A673 (cell line): ENCODE measurements around the gene CDC123. TPM values are rescaled to one million over a fixed set of nuclear protein-coding genes. Genes with fewer than 3 reads are reported as not detected.

ENCODE experiments used
- BruUV-seq: library from RNA; stranded (reverse); fragments of 400-500 nt; replicated peaks from 2 replicates; lab custom pipeline; 2021; lab: Mats Ljungman, UMichigan
- CTCF ChIA-PET: fragments of 300-600 bp; sonication (Branson Sonifier 250); formaldehyde crosslinking; loops from one replicate; lab custom pipeline; 2022; ENCODE audit warnings: antibody characterized with exemption; lab: Charles Lee
- POLR2A ChIA-PET: fragments of 300-600 bp; sonication (Branson Sonifier 250); formaldehyde crosslinking; loops from one replicate; lab custom pipeline; 2022; ENCODE audit warnings: antibody characterized with exemption; ENCODE audit not compliant: low non-redundant PET; lab: Charles Lee
- DNase-seq: peaks from one replicate; pipeline ENCODE4 v3.0.0-alpha.2; 2015; ENCODE audit warnings: low spot score
- H3K27ac ChIP-seq: fragments of 200-600 bp; sonication (generic); 2 replicates; pipeline ENCODE4 v1.5.1; 2016; ENCODE audit warnings: mixed run types, low read depth, mild to moderate bottlenecking, mixed read lengths, antibody characterized with exemption, low read length; ENCODE audit not compliant: poor library complexity, severe bottlenecking
- H3K27me3 ChIP-seq: fragments of 200-600 bp; sonication (generic); replicated peaks from 2 replicates; pipeline ENCODE4 v1.6.1; 2017; ENCODE audit warnings: mixed run types, low read depth, mild to moderate bottlenecking, mixed read lengths, antibody characterized with exemption, low read length; ENCODE audit not compliant: insufficient read depth, poor library complexity
- H3K36me3 ChIP-seq: fragments of 200-600 bp; sonication (generic); 2 replicates; pipeline ENCODE4 v1.6.1; 2016; ENCODE audit warnings: mixed run types, mild to moderate bottlenecking, mixed read lengths, antibody characterized with exemption, low read length; ENCODE audit not compliant: insufficient read depth, poor library complexity, severe bottlenecking
- H3K4me1 ChIP-seq: fragments of 200-600 bp; sonication (generic); 2 replicates; pipeline ENCODE4 v1.6.1; 2017; ENCODE audit warnings: mixed run types, mild to moderate bottlenecking, mixed read lengths, antibody characterized with exemption, low read length; ENCODE audit not compliant: insufficient read depth, poor library complexity, severe bottlenecking
- H3K4me3 ChIP-seq: fragments of 200-600 bp; sonication (generic); 2 replicates; pipeline ENCODE4 v1.5.1; 2016; ENCODE audit warnings: low read depth, mixed run types, mild to moderate bottlenecking, mixed read lengths, low read length; ENCODE audit not compliant: poor library complexity, severe bottlenecking
- H3K9me3 ChIP-seq: fragments of 200-600 bp; sonication (generic); 2 replicates; pipeline ENCODE4 v1.6.1; 2016; ENCODE audit warnings: mixed run types, low read depth, mild to moderate bottlenecking, mixed read lengths, antibody characterized with exemption, low read length; ENCODE audit not compliant: poor library complexity, severe bottlenecking
- EZH2 ChIP-seq: fragments of 200-600 bp; sonication (generic); IDR thresholded peaks from 2 replicates; pipeline ENCODE4 v1.6.1; 2017; ENCODE audit warnings: borderline replicate concordance, low read depth, mild to moderate bottlenecking, mixed read lengths, antibody characterized with exemption, low read length; ENCODE audit not compliant: poor library complexity, severe bottlenecking
- intact Hi-C: fragments of 100-400 bp; cut with micrococcal nuclease; formaldehyde crosslinking; loops from one replicate; pipeline ENCODE4 v1.10.0; 2022; ENCODE audit not compliant: unreplicated experiment
- total RNA-seq: library from RNA; stranded (reverse); gene quantifications from 2 replicates; pipeline ENCODE4 v1.2.3, GENCODE V29; 2021
- TF ChIP-seq, protein P1 (sequence below): fragments of 300-800, 200-600 bp; sonication (generic); conservative IDR thresholded peaks from 2 replicates; pipeline ENCODE4 v1.5.1; 2017; ENCODE audit warnings: low read depth, mild to moderate bottlenecking, antibody characterized with exemption, low read length, moderate library complexity, mixed read lengths

The CDC123 gene
- total RNA-seq, 1 experiment from 2014 or later = 207 TPM

DNA sequence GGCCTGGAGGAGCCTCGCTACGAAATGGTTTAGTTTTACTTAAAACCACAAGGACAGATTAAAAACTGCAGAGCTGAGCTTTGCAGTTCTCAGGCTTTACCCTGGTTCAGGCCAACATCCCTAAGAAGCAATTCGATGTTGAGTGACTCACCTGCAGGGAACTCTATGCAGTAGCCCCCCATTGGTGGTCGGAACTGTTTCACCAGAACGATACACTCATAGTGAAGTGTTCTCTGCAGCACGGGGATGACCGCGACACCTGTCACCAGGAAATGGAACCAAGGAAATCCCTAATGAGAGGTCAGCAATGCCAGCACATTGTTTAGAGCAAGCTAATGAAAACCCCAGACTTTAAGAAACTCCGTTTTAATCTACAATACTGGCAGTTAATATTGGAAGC, 18.3 kb upstream of the CDC123 start:
- no peak overlapping the region for H3K4me3 ChIP-seq
- no peak overlapping the region for H3K27ac ChIP-seq
- H3K4me1 ChIP-seq = no peaks in the 10 kb centered on the region
- DNase-seq = no peak
- H3K27me3 ChIP-seq = no peaks in the 10 kb centered on the region
- TF ChIP-seq EZH2 = no peak
- TF ChIP-seq, protein P1, sequence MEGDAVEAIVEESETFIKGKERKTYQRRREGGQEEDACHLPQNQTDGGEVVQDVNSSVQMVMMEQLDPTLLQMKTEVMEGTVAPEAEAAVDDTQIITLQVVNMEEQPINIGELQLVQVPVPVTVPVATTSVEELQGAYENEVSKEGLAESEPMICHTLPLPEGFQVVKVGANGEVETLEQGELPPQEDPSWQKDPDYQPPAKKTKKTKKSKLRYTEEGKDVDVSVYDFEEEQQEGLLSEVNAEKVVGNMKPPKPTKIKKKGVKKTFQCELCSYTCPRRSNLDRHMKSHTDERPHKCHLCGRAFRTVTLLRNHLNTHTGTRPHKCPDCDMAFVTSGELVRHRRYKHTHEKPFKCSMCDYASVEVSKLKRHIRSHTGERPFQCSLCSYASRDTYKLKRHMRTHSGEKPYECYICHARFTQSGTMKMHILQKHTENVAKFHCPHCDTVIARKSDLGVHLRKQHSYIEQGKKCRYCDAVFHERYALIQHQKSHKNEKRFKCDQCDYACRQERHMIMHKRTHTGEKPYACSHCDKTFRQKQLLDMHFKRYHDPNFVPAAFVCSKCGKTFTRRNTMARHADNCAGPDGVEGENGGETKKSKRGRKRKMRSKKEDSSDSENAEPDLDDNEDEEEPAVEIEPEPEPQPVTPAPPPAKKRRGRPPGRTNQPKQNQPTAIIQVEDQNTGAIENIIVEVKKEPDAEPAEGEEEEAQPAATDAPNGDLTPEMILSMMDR = no peak
- peaks cover 59% of the 10 kb centered on the region for H3K36me3 ChIP-seq
- intact Hi-C loops = no loop called here
- no TSS peak for BruUV-seq
- POLR2A ChIA-PET = no interaction called here
- H3K9me3 ChIP-seq = no peaks in the 10 kb centered on the region
- CTCF ChIA-PET = no interaction called here

DNA sequence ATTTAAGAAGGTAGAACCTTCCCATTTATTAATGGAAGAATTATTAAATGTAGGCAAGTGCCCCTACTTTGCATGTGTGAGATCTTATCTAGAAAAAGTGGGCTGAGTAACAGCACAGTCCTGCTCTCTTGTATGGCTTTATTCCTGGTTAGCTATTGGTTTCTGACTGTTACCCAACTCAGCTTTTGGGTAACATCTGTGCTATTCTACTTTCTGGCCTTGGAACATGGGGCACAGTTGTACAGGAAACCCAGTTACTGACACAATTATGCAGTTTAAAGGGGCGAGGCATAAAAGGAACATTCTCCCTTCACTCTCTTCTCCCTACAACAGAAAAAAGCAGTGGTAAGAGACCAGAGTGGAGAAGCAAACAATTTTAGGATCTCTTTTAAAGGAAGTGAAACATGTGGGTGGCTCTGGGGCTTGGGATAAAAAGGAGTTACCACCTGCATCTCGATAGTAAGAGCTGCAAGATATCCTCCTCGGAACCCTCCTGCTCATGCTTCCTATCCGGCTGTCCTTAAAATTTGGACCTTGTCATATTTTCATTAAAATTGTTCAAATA, 16.3 kb upstream of the CDC123 start:
- Histone ChIP-seq H3K9me3 (no peaks in the 10 kb centered on the region), H3K4me3 (no peak overlapping the region), H3K36me3 (peaks cover 64% of the 10 kb centered on the region), H3K27ac (no peak overlapping the region), H3K4me1 (no peaks in the 10 kb centered on the region), H3K27me3 (no peaks in the 10 kb centered on the region)
- TF ChIP-seq, protein P1 = no peak
- TF ChIP-seq EZH2 = no peak
- DNase-seq = no peak
- no TSS peak for BruUV-seq
- intact Hi-C loops = no loop called here
- POLR2A ChIA-PET = no interaction called here
- CTCF ChIA-PET = no interaction called here

DNA sequence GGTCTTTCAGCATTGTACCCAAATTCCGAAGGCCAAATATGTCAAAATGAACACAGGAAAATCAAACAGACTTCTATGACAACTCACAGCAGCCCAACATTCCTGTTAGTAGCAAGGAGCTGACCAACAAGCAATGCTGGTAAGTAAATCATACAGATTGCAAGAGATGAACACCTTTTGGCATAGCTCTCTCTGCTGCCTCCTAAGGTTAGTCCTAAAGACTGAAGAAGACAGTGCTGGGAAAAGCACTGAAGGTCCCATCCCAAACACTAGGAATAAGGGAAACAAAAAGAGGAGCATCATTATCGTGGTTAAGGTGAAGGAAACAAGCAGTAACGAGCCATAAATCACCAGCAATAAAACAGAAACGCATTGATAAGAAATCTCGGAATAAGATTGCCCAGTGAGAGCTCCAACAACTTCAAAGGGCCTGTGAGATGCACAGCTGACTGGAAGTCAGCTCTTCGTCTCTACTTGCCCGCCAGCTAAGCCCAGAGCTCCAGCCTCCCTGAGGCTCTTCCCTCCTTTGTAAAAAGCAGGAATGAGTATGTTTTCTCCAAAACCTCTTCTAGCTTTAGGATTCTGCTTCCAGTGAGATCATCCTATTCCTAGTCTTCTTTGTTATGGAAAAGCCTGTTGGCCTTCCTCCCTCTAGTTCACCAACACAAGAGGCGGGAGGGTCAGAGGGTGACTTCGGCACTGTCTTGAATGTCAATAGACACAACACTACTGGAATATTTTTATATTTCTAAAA, 15.6 kb upstream of the CDC123 start:
- no peak overlapping the region for H3K27ac ChIP-seq
- no peaks in the 10 kb centered on the region for H3K4me1 ChIP-seq
- intact Hi-C loops = no loop called here
- CTCF ChIA-PET = no interaction called here
- POLR2A ChIA-PET = no interaction called here
- H3K36me3 ChIP-seq = peaks cover 67% of the 10 kb centered on the region
- H3K9me3 ChIP-seq = no peaks in the 10 kb centered on the region
- H3K27me3 ChIP-seq = no peaks in the 10 kb centered on the region
- no peak for DNase-seq
- BruUV-seq = no TSS peak
- no peak overlapping the region for H3K4me3 ChIP-seq
- TF ChIP-seq, protein P1 = no peak
- TF ChIP-seq EZH2 = no peak
